Stimulated activated naive CD8-positive, alpha-beta T cell treated with anti-CD3 and anti-CD28 coated beads, Interleukin-15, Interleukin-2, amounts not matched to agents 100 ng/mL and 50 ng/mL, for 24 hours (primary cell): ENCODE measurements around the gene TRPM3.

Experiments used
- H3K27ac Mint-ChIP-seq: one replicate; pipeline ENCODE4 v1.8.0; 2021; ENCODE audit warnings: mild to moderate bottlenecking, mixed read lengths
- H3K27me3 Mint-ChIP-seq: one replicate; pipeline ENCODE4 v1.8.0; 2021; ENCODE audit warnings: mixed read lengths
- H3K36me3 Mint-ChIP-seq: one replicate; pipeline ENCODE4 v1.8.0; 2021; ENCODE audit warnings: low read depth, mixed read lengths
- H3K4me1 Mint-ChIP-seq: one replicate; pipeline ENCODE4 v1.8.0; 2021; ENCODE audit warnings: low read depth, mixed read lengths
- H3K4me3 Mint-ChIP-seq: one replicate; pipeline ENCODE4 v1.8.0; 2021; ENCODE audit warnings: mild to moderate bottlenecking, mixed read lengths
- H3K9me3 Mint-ChIP-seq: one replicate; pipeline ENCODE4 v1.8.0; 2021; ENCODE audit warnings: mixed read lengths

The TRPM3 gene

DNA sequence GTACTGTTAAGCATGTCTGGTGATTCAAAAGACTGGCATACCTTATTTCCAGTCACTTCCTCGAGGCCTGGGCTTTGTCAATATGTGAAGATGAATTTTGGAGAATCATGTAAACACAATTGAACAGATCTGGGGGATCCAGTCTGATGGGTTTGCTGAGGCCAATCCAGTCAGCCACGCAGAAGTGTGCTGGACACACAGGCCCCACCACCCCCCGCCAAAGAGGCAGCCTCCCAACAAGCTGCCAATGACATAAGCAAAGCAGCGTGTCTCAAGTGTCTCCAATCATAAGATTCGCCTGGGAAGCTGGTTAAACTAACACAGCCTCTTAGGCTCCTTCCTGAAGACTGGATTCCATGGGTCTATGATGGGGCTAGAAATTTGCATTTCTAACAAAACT lies 514.1 kb downstream of the TRPM3 start:
- H3K4me1 Mint-ChIP-seq: peaks cover 16% of the 10 kb centered on the region
- no peaks in the 10 kb centered on the region for H3K36me3 Mint-ChIP-seq
- H3K27me3 Mint-ChIP-seq: no peaks in the 10 kb centered on the region
- H3K9me3 Mint-ChIP-seq: no peaks in the 10 kb centered on the region
- no peak overlapping the region for H3K4me3 Mint-ChIP-seq
- H3K27ac Mint-ChIP-seq: no peak overlapping the region

- H3K4me3 Mint-ChIP-seq: no peak overlapping the region
- H3K36me3 Mint-ChIP-seq: no peaks in the 10 kb centered on the region
- no peaks in the 10 kb centered on the region for H3K9me3 Mint-ChIP-seq
- no peak overlapping the region for H3K27ac Mint-ChIP-seq
- no peaks in the 10 kb centered on the region for H3K27me3 Mint-ChIP-seq
- peaks cover 4% of the 10 kb centered on the region for H3K4me1 Mint-ChIP-seq
Observed at GRCh38 chr9:70603020-70603411, 518.4 kb downstream of the TRPM3 start.

- Mint-ChIP-seq H3K27ac (no peak overlapping the region), H3K4me3 (no peak overlapping the region), H3K9me3 (no peaks in the 10 kb centered on the region), H3K27me3 (no peaks in the 10 kb centered on the region), H3K36me3 (no peaks in the 10 kb centered on the region), H3K4me1 (no peaks in the 10 kb centered on the region)
Observed at GRCh38 chr9:70602321-70603019, 519.0 kb downstream of the TRPM3 start.

DNA sequence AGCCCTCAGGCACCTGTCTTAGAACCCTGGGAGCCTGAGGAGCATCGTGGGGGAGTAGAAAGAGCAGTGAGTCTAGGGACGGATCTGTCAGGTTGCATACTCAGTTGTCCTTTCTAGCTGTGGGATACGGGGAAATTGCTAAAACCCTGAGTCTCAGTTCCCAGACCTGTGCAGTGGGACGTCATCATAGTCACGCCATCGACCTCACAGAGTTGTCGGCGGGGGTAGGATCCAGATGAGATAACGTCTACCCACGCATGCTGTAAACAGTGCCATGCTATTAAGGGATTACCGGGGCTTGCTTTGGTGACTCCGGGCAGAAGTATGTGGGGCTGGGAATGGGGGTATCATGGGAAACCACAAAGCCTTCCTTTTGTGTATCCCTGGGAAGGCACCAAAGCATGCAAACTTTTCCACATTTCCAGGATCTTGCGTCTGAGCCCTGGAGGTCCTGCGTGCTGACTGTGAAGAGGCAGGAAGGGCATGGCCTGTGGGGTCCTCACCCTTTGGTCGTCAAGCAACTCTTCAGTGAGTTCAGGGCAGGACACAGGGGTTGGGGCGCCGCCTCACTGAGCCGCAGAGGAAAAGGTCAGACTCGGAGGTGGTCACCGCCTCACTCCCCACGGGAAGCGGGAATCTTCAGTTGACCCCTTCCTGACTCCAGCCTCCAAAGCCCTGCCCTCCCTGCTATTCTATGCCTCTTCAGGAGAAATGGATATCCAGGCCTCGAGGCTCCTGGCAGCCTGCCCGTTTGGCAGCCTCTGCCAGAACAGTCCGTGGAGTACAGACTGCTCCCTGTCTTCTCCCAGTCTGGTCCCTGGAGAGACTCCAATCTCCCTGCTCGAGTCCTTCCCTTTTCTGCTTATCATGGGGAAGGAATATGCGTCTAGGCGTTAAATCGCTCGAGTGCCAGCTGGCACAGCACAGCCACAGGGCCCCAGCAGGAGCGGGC lies 520.1 kb downstream of the TRPM3 start:
- Mint-ChIP-seq H3K4me3 (no peak overlapping the region), H3K4me1 (no peaks in the 10 kb centered on the region), H3K36me3 (no peaks in the 10 kb centered on the region), H3K27me3 (no peaks in the 10 kb centered on the region), H3K27ac (no peak overlapping the region), H3K9me3 (no peaks in the 10 kb centered on the region)

GRCh38 chr9:70600506-70600905 lies 520.9 kb downstream of the TRPM3 start:
- no peak overlapping the region for H3K4me3 Mint-ChIP-seq
- no peaks in the 10 kb centered on the region for H3K4me1 Mint-ChIP-seq
- no peaks in the 10 kb centered on the region for H3K9me3 Mint-ChIP-seq
- H3K27me3 Mint-ChIP-seq: no peaks in the 10 kb centered on the region
- no peaks in the 10 kb centered on the region for H3K36me3 Mint-ChIP-seq
- H3K27ac Mint-ChIP-seq: no peak overlapping the region

DNA sequence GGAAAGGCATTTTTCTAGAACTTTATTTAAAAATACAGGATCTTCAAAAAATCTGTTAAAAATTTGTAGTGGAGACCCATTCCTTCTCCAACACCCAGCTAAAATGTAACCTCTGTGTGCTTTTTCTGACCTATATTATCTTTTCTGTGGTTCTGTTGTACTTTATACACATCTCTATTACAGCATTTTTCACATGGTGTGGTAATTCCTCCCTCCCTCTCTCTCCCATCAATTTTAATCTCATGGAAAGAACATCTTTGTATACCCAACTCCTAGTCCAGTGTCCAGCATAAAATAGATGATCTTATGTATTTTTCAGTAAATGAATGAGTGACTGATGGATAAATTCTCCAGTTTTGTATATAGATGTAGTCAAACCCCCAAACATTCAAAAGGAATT lies 523.5 kb downstream of the TRPM3 start:
- Mint-ChIP-seq H3K27me3 (no peaks in the 10 kb centered on the region), H3K4me1 (no peaks in the 10 kb centered on the region), H3K9me3 (no peaks in the 10 kb centered on the region), H3K27ac (no peak overlapping the region), H3K4me3 (no peak overlapping the region), H3K36me3 (no peaks in the 10 kb centered on the region)

DNA sequence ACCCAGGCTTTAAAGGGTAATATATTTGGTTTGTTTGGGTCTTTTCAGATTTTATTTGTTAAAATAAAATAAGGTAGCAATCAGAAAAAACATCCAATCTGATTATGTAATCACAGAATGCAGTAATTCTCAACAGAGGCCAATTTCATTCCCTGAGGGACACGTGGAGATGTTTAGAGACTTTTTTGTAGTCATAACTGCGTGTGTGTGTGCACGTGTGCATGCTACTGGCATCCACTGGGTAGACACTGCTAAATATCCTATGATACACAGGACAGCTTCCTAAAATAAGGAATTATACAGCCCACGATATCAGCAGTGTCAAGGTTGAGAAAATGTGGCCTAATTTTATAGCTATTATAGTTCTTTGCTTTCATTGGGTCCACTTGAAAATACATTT lies 526.2 kb downstream of the TRPM3 start:
- Mint-ChIP-seq H3K4me1 (no peaks in the 10 kb centered on the region), H3K27ac (no peak overlapping the region), H3K4me3 (no peak overlapping the region), H3K27me3 (no peaks in the 10 kb centered on the region), H3K9me3 (no peaks in the 10 kb centered on the region), H3K36me3 (no peaks in the 10 kb centered on the region)

GRCh38 chr9:70594386-70594944 lies 527.0 kb downstream of the TRPM3 start:
- H3K27me3 Mint-ChIP-seq: no peaks in the 10 kb centered on the region
- H3K9me3 Mint-ChIP-seq: no peaks in the 10 kb centered on the region
- H3K36me3 Mint-ChIP-seq: no peaks in the 10 kb centered on the region
- no peak overlapping the region for H3K27ac Mint-ChIP-seq
- no peaks in the 10 kb centered on the region for H3K4me1 Mint-ChIP-seq
- no peak overlapping the region for H3K4me3 Mint-ChIP-seq

GRCh38 chr9:70593241-70593640 lies 528.2 kb downstream of the TRPM3 start:
- H3K27ac Mint-ChIP-seq: no peak overlapping the region

DNA sequence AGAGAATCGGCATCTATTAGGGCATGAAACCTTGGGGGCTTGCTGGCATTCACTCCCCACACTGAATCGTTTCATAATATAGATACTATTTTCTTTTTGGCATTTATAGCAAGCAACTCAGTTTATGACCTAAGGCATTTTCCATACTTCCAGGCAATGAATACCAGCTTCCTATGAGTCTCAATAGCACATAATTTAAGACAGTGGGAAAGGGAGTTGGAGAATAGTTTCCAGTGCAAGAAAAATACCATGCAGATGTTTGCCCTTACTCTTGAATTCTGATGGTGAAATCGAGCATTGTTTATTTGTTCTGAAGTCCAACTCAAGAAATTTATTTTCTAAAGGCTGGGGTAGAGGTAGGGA lies 531.1 kb downstream of the TRPM3 start:
- H3K9me3 Mint-ChIP-seq: no peaks in the 10 kb centered on the region
- no peaks in the 10 kb centered on the region for H3K36me3 Mint-ChIP-seq
- H3K4me1 Mint-ChIP-seq: no peaks in the 10 kb centered on the region
- no peak overlapping the region for H3K27ac Mint-ChIP-seq
- H3K27me3 Mint-ChIP-seq: no peaks in the 10 kb centered on the region
- H3K4me3 Mint-ChIP-seq: no peak overlapping the region

More at GRCh38 chr9:70593241-70593640, 528.2 kb downstream of the TRPM3 start:
- H3K4me3 Mint-ChIP-seq: no peak overlapping the region
- no peaks in the 10 kb centered on the region for H3K27me3 Mint-ChIP-seq
- no peaks in the 10 kb centered on the region for H3K4me1 Mint-ChIP-seq
- no peaks in the 10 kb centered on the region for H3K36me3 Mint-ChIP-seq
- H3K9me3 Mint-ChIP-seq: no peaks in the 10 kb centered on the region

- Mint-ChIP-seq H3K27ac (no peak overlapping the region), H3K9me3 (no peaks in the 10 kb centered on the region), H3K27me3 (no peaks in the 10 kb centered on the region), H3K4me3 (no peak overlapping the region), H3K36me3 (no peaks in the 10 kb centered on the region), H3K4me1 (no peaks in the 10 kb centered on the region)
Observed at GRCh38 chr9:70589571-70590314, 531.7 kb downstream of the TRPM3 start.

DNA sequence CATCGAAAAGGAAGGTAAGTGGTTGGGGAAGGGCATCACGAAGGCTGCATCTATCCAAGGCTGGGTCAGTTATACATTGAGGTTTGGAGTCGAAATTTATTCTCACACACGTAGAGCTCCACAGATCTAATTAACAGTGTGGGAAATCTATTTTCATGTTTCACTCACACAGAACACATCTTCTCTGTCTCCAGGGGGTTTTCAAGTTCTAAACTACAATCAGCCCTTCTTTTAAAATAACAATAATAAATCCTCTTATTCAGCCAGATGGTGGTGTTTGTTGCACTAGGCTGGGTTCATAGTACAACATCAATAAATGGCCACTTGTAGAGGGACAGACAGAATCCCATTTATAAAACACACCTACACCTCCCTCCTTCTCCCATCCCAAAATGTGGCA lies 532.4 kb downstream of the TRPM3 start:
- no peaks in the 10 kb centered on the region for H3K4me1 Mint-ChIP-seq
- H3K36me3 Mint-ChIP-seq: no peaks in the 10 kb centered on the region
- H3K4me3 Mint-ChIP-seq: no peak overlapping the region
- H3K27ac Mint-ChIP-seq: no peak overlapping the region
- no peaks in the 10 kb centered on the region for H3K9me3 Mint-ChIP-seq
- no peaks in the 10 kb centered on the region for H3K27me3 Mint-ChIP-seq

DNA sequence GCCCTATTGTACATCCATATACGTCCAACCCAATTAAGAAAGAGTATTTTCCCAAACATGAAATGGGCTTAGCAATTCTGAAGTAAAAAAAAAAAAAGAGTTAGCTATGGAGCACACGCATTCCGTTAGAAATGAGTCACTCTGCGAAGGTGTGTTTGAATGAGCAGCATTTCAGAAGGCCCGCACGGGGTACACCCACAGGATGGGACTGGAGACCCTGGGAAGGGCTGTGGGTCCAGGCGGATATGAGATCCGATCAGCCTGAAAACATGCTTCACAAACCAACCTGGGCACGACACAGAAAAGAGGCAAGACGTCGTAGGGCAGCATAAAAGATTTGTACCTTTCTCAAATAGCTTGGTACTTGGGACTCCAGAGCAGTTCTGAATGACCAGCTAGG lies 533.0 kb downstream of the TRPM3 start:
- Mint-ChIP-seq H3K27me3 (no peaks in the 10 kb centered on the region), H3K36me3 (no peaks in the 10 kb centered on the region), H3K4me3 (no peak overlapping the region), H3K4me1 (no peaks in the 10 kb centered on the region), H3K9me3 (no peaks in the 10 kb centered on the region), H3K27ac (no peak overlapping the region)

DNA sequence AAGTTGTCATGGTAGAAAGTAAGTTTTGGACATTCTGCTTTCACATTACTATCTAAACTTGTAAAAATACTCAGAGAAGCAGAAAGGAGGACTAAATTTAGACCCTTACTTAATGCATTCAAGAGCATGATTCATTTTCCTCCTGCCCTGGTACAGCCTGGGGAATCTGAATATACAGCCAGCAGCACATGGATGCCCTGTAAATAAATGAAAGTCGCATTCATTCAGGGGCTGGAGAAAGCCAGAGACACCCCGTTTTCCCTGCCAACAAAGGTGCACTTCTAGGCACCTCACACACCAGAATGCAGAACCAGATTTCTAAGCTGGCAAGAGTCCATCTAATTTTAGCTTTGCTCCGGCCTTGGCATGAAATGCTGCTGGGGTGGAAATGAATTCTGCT lies 534.2 kb downstream of the TRPM3 start:
- Mint-ChIP-seq H3K36me3 (no peaks in the 10 kb centered on the region), H3K27me3 (no peaks in the 10 kb centered on the region), H3K9me3 (no peaks in the 10 kb centered on the region), H3K4me1 (no peaks in the 10 kb centered on the region), H3K4me3 (no peak overlapping the region), H3K27ac (no peak overlapping the region)

- Mint-ChIP-seq H3K4me1 (no peaks in the 10 kb centered on the region), H3K36me3 (no peaks in the 10 kb centered on the region), H3K27me3 (no peaks in the 10 kb centered on the region), H3K27ac (no peak overlapping the region), H3K4me3 (no peak overlapping the region), H3K9me3 (no peaks in the 10 kb centered on the region)
Observed at GRCh38 chr9:70586476-70586875, 534.9 kb downstream of the TRPM3 start.
